Thyroid gland (tissue), 4 donors: ENCODE data around the gene P2RX2.

ENCODE experiments used
- CTCF ChIP-seq, 6 experiments: fragments of 200-600 bp in 3 of 6; fragments of 450-650 bp in 3 of 6; sonication (generic) in 3 of 6; IDR thresholded peaks; one replicate each; pipeline ENCODE4 v1.5.1; 2016 to 2019; ENCODE audit warnings: antibody characterized with exemption in 6 of 6, mild to moderate bottlenecking in 2 of 6, inconsistent platforms in 1 of 6, moderate library complexity in 1 of 6
- POLR2A ChIP-seq, 2 donors: fragments of 450-650 bp; IDR thresholded peaks; one replicate each; pipeline ENCODE4 v1.6.1; 2017; ENCODE audit warnings: antibody characterized with exemption in 2 of 2, mild to moderate bottlenecking in 2 of 2, moderate library complexity in 1 of 2

GRCh38 chr12:132620899-132621656 lies 2.5 kb downstream of the P2RX2 start:
- TF ChIP-seq CTCF (IDR thresholded peaks at IDR 0.05) (no peak), POLR2A (IDR thresholded peaks at IDR 0.05) (no peak)
